ENCODE data around the gene ATXN2. TPM values are rescaled to one million over a fixed set of nuclear protein-coding genes. Genes with fewer than 3 reads are reported as not detected.
"Not testable (repeated sequence)": the region's sequence is repeated elsewhere in the genome, so short reads cannot be mapped to it uniquely, and the experiment has no call there.

Gene ATXN2
- total RNA-seq, 1 donor from 2014 or later, result 49.1 TPM

GRCh38 chr12:111417290-111417689 lies 181.8 kb downstream of the ATXN2 start:
- no peak for DNase-seq

- no peak for DNase-seq
These were observed 184.3 kb downstream of the ATXN2 start for GRCh38 chr12:111414711-111415252.

- no peak for DNase-seq
These were observed 185.6 kb downstream of the ATXN2 start for GRCh38 chr12:111413442-111414086.

- DNase-seq, result no peak
These were observed 186.2 kb downstream of the ATXN2 start for GRCh38 chr12:111412830-111413441.

GRCh38 chr12:111412007-111412829 lies 186.9 kb downstream of the ATXN2 start:
- DNase-seq, result no peak

- no peak for DNase-seq
These were observed 187.8 kb downstream of the ATXN2 start for GRCh38 chr12:111411185-111411764.

- DNase-seq, result no peak
These were observed 188.5 kb downstream of the ATXN2 start for GRCh38 chr12:111410431-111411184.

GRCh38 chr12:111409780-111410430 lies 189.2 kb downstream of the ATXN2 start:
- DNase-seq, result no peak

- no peak for DNase-seq
These were observed 189.7 kb downstream of the ATXN2 start for GRCh38 chr12:111409403-111409779.

GRCh38 chr12:111408686-111409402 lies 190.3 kb downstream of the ATXN2 start:
- no peak for DNase-seq

- DNase-seq, result no peak
These were observed 191.0 kb downstream of the ATXN2 start for GRCh38 chr12:111408116-111408440.

- no peak for DNase-seq
These were observed 191.6 kb downstream of the ATXN2 start for GRCh38 chr12:111407377-111408115.

- DNase-seq, result no peak
These were observed 192.4 kb downstream of the ATXN2 start for GRCh38 chr12:111406474-111407376.

- DNase-seq, result peak; percentile 37
These were observed 193.1 kb downstream of the ATXN2 start, which contains the start of gene SH2B3 for GRCh38 chr12:111405859-111406473. Gene SH2B3, plus strand, starts transcription at chr12:111405923. Its CDS starts 12,223 bp downstream, at chr12:111418146.

- peak; percentile 78 for DNase-seq
These were observed 193.8 kb downstream of the ATXN2 start for GRCh38 chr12:111405149-111405858.

- no peak for DNase-seq
These were observed 194.6 kb downstream of the ATXN2 start for GRCh38 chr12:111404362-111405148.

GRCh38 chr12:111402490-111402824 lies 196.7 kb downstream of the ATXN2 start:
- DNase-seq, result not testable (repeated sequence)

All from skin of body (tissue), 2 donors.